ENCODE measurements around the gene COX19.
A peak's percentile ranks its signal among the peaks of the same experiment; 100 is the strongest.
"Not testable (repeated sequence)": the region's sequence is repeated elsewhere in the genome, so short reads cannot be mapped to it uniquely, and the experiment has no call there.

Gene COX19

DNA sequence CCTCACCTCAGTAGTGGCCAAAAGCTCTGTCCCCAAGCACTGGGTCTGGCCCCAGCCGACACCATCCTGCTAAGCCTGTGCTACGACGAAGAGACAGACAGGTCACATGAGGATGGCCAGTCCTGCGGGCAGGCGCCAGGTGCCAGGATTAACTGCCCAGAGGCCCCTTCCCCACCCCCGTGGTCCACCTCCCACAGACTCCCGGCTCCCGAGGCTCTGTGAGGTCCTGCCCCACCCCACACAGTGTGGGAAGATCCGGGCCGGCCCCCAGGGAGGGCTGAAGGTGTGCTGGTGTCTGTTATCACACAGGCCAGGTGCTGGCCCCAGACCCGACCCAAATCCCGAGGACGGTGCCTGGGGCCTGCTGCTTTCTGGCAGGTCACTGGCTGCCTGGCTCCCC, 34.9 kb upstream of the COX19 start:
- no peak for DNase-seq (ENCODE audit: low spot score)

DNA sequence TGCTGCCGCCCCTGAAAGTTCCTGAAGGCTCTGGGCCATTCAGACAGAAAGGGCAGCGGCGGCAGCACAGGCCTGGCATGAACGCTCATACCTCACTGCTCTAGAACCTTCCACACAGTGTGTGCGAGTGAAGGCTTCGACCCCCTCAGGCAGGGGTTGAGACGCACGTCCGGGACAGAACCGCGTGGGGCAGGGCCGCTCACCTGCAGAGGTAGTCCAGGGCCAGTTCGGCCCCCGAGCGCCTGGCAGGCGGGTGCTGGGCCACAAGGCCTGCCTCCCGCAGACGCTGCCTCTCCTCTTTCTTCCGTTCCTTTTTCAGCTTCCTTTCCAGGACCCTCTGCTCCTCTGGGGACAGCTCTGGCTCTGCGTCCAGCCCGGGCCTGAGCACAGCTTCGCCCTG, 34.4 kb upstream of the COX19 start:
- DNase-seq (ENCODE audit: low spot score), result no peak

DNA sequence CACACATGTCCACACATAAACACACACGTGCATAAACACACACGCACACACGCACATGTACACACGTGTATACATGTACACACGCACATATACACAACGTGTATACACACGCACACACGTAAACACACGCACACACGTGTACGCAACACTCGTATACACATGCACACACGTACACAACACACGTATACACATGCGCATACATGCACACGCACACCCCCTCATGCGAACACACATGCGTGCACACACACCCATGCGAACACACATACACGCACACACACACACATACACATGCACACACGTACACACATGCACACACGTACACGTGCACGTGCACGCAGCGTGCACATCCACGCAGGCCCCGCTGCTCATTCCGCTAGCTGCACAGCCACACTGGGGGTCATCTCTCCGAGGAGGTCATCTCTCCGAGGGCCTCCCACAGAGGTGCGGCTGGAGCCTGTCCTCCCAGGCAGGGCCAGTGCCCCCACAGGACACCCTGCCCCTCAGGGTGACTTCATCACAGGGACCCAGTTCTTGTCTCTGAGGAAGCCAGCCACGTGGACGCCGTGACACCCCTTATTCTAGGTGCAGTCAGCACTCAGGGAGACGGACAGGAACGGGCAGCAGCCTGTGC, 33.5 kb upstream of the COX19 start:
- no peak for DNase-seq (ENCODE audit: low spot score)

DNA sequence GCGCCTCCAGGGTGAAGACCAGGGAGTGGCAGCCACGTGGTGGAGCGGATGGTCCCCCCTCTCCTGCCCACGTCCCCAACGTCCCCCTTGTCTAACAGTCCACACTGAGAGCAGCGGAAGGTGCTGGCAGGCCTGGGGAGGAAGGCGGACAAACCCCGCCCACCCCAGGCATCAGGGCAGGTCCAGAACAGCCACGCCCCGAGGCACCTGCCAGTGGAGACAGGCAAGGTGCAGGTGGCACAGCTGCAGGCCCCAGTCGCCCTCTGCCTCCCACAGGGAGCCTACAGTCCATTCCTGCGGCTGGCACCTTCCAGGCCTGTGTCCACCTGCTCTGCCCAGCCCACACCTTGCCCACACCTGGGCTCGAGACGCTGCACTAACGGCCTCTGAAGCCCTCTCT, 32.6 kb upstream of the COX19 start:
- no peak for DNase-seq (ENCODE audit: low spot score)

DNA sequence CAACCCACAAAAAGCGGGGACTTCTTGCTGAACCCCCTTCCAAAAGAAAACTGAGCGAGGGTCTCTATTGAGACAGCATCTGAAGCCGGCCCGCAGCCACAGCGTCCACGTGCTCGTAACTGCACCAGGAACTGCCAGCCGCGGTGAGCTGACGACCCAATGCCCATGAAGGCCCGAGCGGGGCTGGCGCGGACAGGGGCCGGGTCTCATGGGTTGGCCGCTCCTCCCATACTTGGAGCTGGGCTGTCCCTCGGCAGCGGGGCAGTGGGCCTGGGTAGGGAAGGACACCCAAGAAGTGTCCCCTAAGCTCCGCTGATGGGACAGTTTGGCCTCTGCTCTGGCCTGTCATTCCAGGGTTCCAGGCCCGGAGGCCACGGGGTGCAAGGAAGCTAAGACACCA, 30.0 kb upstream of the COX19 start:
- DNase-seq (ENCODE audit: low spot score), result no peak

DNA sequence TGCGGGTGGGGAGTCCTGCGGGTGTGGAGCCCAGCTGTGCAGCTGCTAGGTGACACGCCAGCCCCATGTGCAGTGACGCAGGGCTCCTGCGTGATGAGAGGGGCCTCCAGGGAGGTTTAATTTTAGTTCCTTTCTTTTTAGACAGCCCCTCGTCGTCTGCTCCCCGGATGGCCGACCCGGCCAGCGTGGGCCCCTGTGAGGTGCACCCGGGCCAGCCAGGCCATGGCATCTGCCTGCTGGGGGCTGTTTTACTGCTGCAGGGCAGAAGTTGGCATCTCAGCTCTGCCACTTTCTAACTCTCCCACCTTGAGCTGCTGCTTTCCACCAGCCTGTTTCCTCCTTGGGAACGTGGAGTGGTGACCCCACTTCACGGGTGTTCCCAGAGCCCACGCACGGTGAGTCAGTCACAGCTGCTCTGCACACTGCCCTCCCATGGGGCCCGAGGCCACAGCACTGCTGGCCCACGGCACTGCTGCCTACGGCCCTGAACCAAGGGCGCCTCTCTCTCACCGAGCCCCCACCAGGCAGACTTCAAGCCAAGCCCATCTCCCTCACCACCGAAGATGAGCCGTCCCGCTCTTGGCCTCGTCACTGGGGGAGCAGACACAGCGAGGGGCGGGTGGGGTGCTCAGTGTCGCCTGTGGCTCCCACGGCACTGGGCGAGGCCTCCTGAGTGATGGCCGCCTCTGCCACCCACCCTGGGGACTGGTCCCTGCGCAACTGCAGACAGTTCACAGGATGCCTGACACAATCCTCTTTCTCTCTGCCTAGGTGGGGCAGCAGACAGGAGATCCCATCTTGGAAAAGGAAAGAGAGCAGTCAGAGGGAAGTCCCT, 28.9 kb upstream of the COX19 start:
- no peak for DNase-seq (ENCODE audit: low spot score)

DNA sequence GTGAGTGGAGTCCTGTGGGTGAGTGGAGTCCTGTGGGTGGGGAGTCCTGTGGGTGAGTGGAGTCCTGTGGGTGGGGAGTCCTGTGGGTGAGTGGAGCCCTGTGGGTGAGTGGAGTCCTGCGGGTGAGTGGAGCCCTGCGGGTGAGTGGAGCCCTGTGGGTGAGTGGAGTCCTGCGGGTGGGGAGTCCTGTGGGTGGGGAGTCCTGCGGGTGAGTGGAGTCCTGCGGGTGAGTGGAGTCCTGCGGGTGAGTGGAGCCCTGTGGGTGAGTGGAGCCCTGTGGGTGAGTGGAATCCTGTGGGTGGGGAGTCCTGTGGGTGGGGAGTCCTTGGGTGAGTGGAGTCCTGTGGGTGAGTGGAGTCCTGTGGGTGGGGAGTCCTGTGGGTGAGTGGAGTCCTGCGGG, 27.1 kb upstream of the COX19 start:
- not testable (repeated sequence) for DNase-seq (ENCODE audit: low spot score)

DNA sequence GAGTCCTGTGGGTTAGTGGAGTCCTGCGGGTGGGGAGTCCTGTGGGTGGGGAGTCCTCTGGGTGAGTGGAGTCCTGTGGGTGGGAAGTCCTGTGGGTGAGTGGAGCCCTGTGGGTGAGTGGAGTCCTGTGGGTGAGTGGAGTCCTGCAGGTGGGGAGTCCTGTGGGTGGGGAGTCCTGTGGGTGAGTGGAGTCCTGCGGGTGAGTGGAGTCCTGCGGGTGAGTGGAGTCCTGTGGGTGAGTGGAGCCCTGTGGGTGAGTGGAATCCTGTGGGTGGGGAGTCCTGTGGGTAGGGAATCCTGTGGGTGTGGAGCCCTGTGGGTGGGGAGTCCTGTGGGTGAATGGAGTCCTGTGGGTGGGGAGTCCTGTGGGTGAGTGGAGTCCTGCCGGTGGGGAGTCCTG, 26.7 kb upstream of the COX19 start:
- not testable (repeated sequence) for DNase-seq (ENCODE audit: low spot score)

DNA sequence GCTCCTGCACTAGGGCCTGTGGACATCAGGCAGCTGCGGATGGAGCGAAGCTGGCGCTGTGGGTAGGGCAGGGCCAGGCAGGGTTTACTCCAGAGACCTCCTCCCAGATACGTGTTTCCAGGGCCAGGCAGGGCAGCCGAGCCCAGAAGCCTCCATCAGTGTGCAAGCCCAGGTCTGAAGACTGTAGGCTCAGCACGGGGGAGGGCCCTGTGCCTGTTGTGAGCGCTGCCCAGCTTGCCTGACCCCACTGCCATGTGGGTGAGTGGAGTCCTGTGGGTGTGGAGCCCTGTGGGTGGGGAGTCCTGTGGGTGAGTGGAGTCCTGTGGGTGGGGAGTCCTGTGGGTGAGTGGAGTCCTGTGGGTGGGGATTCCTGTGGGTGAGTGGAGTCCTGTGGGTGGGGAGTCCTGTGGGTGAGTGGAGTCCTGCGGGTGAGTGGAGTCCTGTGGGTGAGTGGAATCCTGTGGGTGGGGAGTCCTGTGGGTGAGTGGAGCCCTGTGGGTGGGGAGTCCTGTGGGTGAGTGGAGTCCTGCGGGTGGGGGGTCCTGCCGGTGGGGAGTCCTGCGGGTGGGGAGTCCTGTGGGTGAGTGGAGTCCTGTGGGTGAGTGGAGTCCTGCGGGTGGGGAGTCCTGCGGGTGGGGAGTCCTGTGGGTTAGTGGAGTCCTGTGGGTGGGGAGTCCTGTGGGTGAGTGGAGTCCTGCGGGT, 25.9 kb upstream of the COX19 start:
- peak; percentile 64 for DNase-seq (ENCODE audit: low spot score)

DNA sequence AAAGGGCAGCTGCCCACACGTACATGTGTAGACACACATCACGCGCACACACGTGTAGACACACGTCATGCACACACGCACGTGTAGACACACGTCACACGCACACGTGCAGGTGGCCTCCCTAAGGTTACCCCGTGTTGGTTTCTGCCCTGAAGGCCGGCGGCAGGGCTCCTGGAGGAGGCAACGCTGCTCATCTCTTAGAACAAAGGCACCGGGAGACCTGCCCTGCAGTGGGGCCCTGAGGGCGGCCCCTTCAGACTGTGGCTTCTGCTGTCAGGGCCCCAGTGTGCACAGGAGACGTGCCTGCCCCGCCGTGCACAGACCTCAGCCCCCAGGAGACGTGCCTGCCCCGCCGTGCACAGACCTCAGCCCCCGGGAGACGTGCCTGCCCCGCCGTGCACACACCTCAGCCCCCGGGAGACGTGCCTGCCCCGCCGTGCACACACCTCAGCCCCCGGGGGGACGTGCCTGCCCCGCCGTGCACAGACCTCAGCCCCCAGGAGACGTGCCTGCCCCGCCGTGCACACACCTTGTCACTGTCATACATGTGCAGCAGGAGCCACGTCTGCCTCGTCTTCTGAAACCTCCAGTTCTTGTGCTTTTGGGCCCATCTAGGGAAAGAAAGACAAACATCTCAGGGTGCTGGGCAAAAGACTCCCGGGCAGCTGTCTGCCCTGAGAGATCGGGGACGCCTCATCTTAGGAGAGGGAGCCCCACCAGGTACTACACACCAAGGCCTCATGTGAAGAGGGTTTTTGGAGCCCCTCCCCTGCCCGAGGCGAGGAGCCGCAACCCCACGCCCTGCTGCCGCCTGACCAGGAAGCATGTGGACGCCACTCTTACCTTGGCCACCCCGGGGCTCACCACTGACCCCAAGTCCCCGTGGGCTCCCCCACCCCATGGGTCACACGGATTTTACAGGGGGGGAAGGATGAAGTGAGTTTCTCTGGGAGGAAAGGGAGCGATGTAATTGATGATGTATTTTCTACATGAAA, 24.9 kb upstream of the COX19 start:
- no peak for DNase-seq (ENCODE audit: low spot score)

DNA sequence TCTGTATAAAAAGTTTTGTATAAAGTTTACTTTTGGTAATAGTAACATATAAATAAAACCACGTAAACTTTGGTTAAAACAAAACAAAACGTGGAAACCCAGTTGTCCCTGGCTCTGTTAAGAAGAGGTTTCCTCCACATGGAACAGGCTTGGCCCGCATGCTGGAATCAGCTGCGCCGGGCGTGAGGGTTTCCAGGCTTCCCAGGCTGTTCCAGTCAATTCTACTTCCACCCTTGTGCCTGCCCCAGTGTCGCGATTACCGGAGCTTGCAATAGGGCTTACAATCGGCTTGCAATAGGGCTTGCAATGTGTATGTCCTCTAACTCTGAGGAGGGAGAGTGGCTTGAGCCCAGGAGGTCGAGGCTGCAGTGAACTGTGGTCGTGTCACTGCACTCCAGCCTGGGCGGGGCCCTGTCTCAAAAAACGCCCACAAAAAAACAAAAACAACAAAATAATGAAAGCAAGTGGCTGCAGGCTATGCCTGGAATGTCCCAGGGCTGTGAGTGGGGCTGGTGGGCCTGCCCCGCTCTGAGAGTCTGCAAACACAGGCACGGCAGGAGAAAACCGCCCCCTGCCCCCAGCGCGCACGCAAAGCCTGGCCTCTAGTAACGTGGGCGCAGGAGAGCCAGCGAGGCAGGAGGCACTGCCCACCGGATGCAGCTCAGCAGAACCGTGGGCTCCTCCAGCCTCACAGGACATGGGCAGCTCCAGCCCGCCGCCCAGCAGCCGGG, 24.0 kb upstream of the COX19 start:
- DNase-seq (ENCODE audit: low spot score), result no peak

DNA sequence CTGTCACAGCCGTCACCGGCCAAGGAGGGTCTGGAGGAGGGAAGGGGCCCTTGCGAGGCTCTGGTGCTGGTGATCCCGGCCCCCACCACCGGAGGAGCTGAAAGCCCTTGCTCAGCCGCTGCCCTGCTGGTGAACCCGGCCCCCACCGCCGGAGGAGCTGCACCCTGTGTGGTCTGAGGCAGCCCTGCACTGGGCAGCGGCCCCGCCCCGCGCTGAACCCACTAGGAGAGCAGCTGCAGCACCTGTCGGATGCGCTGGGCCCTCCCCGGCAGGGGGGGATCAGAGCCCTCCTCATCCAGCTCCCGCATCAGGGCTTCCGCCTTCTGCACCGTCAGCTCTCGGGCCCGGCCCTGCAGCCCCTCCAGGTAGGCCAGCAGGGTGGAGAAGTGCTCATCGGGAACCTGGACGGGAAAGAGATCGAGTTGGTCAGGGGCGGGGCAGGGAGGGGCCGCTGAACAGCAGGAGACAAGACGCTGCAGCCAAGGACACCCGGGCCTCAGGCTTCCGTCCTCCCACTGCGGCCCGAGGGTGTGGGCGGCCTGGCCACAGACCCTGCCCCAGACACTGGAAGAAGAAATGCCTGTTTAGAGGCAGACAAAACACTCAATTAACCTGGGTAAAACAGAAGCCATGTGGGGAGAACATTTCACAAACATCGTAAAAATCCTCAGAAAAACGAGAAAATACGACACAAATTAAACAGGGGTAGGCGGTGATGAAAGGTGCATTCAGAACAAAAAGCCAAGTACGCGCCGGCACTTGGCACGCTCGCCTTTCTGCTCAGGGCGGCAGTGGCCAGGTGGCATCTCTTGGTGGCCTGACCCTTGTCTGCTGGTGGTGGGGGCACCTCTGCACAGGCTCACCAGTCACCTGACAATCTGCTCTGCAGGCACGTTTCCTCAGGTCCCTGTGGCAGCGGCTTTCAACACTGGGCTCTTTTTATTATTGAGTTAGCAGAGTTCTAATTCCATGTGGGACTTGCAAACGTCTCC, 22.4 kb upstream of the COX19 start:
- DNase-seq (ENCODE audit: low spot score), result peak; percentile 47

DNA sequence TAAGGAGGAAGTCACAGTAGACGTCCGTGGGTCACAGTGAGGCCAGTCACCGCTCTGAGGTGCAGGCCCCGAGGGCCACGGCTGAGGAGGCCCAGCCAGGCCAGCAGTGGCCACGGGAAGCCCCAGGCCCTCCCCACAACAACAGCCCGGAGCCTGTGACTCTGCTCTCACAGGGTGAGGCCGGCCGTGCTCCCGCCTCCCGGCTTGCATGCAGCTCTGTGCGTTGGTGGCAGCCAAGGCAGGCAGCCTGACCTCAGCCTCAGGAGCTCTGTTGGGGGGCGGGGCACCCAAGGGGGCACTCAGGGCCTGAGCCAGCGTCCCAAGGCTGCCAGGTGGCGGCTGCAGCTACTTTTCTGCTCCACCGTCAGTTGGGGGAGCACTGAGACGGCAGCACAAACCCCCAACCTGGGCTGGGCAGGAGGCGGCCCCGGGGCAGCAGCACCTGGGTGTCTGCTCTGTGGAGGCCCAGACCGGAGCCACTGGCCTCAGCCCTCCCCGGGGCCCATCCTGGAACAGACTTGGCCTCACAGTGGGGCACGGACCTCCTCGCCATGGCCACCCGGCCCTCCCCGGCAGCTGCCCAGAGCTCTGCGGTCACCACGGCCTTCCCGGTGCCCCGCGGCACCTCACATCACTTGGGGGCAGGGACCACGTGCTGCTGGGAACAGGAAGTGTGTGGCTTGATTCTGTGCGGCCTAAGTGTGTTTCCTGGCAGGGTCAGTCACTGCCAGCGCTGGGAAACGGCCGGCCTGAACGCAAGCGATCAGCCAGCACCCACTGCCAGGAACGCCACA, 20.9 kb upstream of the COX19 start:
- no peak for DNase-seq (ENCODE audit: low spot score)

DNA sequence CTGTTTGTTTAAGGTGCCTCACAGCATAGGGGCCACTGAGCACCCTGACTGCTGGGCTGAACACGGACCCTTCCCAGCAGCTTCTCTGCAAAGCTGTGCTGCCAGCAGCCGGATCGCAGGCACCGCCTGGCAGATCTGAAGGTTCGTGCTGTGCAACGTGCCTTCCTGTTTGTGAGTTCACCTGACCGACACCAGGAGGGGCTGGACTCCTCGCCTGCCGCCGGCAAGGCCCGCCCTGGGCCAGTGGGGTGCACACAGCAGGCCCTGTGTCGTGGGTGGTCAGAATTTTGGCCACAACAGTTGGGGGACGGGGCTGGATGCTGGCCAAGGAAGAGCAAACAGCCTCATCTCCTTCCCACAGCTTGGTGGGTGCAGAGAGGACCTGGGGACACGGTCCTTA, 20.2 kb upstream of the COX19 start:
- DNase-seq (ENCODE audit: low spot score), result no peak

DNA sequence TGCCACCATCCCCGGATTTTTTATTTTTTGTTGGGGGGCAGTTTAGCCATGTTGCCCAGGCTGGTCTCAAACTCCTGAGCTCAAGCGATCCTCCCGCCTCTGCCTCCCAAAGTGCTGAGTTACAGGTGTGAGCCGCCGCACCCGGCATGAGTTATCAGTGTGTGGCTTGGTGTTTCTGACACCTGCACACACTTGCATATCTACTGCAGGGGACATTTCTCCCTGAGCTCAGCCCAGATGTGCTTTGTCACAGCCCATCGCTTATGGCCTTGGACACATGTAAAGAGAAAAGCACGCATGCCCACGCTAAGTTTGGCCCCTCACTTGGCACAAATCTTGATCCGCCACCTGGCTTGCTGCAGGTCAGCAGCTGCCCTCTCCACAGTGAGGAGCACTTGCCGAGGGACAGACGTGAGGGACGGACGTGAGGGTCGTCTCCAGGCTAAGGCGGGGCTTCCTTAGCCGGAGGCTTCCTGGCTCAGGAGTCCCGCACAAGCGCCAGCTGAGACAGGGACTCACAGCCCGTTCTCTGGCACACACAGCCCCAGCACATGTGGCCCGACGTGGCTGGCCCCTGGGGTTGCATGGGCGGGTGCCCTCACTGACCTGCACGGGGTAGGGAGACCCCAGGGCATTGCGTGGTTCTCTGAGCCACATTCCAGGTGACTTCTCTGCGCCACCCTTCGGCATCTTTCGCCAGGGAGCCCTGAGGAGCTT, 19.4 kb upstream of the COX19 start:
- no peak for DNase-seq (ENCODE audit: low spot score)

DNA sequence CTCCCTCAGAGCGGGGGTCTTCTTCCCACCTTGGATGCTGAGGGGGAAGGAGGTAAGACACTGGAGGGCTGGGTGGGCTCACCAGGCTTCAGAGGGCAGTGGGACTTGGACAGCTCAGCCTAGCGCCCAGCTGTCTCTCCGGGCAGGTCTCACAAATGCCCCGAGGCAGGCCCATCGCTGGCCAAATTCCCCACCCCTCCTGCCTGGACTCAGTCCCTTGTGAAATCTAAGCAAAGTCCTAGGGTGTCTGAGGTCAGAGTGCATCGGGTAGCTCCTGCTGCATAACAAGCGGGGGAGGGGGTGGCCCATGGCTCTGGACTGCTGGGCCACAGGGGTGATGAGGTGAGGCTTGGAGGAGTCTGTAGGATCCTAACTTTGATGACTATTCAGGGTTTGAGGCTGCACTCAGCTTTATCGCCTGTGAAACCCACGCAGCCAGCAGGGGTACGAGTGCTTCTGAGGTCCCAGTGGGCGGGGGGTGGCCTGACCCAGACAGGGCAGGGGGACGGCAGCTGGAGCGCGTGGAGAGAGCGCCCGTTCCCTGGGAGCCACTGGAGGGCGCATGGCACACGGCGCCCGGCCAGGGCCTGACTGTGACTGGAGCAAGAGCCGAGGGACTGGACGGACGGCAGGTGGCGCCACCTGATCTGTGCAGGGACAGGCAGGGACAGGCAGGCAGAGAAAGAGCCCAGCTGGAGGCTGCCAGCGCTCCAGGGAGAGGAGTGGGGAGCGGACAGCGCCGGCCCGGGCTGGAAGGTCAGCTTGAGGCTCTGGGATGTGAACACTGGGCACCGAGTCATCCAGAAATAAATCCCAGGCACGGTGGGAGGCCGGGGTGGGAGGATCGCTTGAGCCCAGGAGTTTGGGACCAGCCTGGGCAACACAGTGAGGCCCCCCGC, 17.6 kb upstream of the COX19 start:
- peak; percentile 97 for DNase-seq (ENCODE audit: low spot score)
